Myocyte (in vitro differentiated cells): Measurements from ENCODE around the gene TMEM114. TPM values are rescaled to one million over a fixed set of nuclear protein-coding genes. Genes with fewer than 3 reads are reported as not detected.

ENCODE experiments used
- DNase-seq: peaks from one replicate; pipeline ENCODE4 v3.0.0-alpha.2; 2012; ENCODE audit warnings: low read depth
- total RNA-seq: library from RNA; depleted of rRNA; stranded (reverse); fragments of >200 nt; gene quantifications from 2 replicates; pipeline ENCODE4 v1.2.3, GENCODE V29; 2014

Gene TMEM114
- total RNA-seq, 1 donor from 2014 or later: not detected

DNA sequence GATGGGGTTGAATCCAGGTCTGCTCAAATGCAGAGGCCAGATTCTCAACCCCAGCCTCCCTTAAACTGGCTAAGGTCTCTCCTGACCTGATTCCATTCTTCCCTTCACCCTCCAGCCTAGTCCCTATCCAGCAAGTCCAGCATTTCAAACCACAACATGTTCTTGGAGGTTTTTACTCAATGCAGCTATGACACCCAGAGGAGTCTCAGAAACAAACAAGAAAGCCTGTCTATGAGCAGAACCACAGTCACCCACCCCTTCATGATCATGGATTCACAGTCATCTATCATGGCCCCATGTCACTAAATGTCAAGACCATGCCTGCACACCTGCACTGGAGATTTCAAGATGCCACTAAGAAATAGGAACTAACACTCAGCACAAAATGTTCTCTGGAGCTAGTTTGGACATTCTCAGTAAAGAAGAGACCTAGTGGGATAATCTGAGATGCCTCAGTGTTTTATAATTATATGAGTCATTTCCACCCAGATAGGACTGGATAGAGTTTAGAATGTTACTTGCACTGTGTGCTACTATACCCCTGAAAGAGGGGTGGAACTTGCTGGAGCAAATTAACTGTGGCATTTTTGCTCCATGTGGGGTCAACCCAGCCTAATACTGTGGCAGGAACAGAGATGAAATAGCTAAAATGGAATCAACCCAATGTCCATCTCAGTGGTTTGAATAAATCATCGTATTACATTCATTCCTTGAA is 21.7 kb upstream of the TMEM114 start:
- no peak for DNase-seq

DNA sequence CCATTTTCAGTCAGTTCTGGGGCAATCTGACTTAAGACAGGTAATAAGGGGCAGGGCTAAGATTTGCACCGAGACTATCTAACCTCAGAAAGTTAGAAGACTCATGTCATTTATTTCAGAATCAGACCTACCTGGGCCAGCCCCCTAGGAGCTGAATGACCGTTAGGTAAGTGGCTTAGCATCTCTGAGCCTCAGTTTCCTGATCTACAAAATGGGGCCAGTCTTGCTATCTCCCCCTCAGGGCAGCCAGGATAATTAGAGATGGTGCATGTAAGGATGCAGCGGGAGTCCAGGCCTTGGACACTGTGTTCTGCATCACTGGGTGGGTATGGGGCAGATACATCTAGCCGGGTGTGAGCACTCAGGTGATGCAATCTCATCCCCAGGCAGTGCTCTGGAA is 20.8 kb upstream of the TMEM114 start:
- DNase-seq: no peak

DNA sequence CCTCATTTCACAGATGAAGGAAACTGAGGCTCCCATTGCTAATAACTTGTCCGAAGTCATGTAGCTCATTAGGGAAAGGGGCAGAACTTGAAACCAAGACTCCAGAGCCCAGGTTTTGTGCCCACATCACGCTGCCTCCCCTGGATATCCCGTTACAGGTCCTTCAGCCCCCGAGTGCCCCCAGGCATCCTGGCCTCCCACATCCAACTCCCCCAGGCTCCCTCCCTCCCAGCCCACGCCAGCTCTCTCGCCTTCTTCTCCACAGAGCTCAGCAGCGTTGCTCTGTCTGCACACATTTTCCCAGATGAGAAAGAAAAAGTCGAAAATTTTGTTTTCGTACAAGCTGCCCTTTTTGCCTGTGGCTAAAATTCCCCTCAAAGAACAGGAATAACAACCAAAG is 16.9 kb upstream of the TMEM114 start:
- no peak for DNase-seq

DNA sequence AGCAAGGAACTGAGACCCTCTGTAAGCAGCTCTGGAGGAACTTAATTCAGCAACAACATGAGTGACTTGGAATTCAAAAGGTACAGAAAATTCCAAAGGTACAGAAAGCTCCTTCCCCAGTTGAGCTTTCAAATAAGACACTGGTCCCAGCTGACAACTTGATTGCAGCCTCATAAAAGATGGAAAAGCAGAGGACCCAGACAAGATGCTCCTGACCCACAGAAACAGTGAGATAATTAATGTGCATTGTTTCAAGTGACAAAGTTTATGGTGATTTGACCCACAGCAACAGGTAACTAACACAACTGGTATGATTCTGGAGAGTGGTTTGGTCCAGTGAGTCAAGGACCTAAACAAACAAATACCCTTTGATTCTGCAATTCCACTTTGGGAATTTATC is 15.2 kb upstream of the TMEM114 start:
- DNase-seq: no peak

DNA sequence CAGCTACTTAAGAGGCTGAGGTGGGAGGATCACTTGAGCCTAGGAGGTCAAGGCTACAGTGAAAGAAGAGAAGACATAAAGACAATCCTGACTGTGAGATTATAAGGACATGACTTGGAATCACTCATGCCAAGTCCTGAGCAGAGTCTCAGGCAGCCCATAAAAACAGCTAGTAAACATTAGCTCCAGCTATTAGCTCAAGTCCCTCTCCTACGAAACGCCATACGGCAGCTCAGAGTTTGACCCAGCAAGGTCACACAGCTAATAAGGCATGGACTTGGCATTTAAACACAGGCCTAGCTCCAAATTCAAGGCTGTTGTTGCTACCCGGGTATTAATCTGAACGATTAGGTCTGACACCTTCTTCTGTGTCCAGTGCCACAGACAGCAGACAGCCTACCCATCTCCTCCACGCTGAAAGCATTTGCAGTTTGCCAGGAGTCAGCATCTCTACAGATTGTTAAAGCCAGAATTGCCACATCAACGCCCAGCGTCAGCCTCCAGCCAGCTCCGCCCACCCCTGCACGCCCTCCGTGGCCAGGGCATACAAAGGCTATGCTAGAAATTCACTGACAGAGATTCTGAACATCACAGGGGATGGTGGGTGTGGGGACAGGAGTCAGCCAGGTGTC is 9.9 kb upstream of the TMEM114 start:
- DNase-seq: no peak

DNA sequence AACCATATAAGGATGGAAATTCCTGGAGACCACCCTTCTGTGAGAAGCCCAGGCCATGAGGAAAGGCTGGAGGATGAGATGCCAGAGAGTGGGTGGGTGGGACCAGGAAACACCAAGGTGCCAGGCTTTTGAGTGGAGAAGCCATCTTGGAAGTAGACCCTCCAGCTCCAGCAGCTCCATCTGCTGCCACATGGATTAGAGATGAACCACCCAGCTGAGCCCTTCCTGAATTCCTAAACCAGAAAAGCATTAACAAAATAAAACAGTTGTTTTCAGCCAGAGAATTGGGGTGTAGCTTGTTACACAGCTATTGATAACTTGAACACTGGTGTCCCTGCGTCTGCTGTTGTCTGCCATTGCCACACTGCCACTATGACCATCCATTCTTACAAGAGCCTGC is 6.3 kb upstream of the TMEM114 start:
- DNase-seq: no peak

DNA sequence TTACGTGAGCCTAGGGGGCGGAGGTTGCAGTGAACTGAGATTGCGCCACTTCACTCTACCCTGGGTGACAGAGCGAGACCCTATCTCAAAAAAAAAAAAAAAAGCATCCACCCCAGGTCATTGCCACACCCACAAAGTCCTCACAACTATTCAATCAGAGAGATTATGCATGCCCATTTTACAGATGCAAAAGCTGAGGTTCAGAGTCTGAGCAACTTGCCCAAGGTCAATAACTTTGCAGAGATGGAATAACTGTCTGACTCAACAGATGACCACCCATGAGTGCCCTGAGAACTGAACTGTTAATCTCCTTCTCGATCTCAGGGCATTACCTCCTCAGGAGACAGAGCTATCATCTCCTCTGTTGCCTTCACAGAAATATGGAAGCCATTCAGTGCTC is 5.5 kb upstream of the TMEM114 start:
- DNase-seq: no peak

DNA sequence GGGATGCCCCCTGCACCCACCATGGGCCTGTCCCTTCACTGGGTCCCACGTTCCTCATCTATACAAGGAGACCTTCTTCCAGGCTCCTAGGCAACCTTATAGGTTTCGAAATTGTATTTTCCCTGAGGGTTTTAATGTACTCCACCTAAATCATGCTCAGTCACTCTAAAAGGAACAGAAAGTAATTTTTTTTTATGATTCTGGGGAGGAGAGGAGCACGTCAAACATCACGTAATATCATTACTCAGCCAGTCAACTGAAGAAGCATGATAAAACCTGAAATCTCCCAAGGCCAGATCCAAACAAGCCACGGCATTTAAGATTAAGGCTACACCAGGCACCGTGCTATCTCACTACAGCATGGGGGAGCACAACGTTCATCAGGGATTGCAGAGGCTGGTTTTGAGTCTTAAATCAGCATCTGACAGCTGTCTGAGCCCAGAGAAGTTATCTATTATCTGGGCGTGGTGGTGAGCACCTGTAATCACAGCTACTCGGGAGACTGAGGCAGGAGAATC is 3.9 kb upstream of the TMEM114 start:
- DNase-seq: no peak

DNA sequence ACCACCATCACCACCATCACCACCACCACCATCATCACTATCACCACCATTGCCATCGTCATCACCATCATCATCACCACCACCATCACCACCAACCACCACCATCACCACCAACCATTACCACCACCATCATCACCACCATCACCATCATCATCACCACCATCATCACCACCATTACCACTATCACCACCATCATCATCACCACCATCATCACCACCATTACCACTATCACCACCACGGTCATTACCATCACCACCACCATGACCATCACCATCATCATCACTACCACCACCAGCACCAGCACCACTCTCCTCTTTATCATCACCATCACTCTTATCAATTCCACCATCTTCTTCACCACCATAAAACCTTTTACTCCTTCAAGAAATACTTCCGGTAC is 1.1 kb upstream of the TMEM114 start:
- DNase-seq: no peak

DNA sequence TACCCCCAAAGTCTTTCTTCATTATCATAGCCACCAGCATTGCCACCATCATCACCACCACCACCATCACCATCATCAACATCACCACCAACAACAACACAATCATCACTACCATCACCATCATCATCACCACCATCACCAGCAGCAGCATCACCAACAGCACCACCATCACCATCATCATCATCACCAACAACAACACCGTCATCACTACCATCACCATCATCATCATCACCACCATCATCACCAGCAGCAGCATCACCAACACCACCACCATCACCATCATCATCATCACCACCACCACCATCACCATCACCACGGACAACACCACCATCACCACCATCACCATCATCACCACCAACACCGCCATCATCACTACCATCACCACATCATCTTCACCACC is 500 bp upstream of the TMEM114 start:
- DNase-seq: no peak

DNA sequence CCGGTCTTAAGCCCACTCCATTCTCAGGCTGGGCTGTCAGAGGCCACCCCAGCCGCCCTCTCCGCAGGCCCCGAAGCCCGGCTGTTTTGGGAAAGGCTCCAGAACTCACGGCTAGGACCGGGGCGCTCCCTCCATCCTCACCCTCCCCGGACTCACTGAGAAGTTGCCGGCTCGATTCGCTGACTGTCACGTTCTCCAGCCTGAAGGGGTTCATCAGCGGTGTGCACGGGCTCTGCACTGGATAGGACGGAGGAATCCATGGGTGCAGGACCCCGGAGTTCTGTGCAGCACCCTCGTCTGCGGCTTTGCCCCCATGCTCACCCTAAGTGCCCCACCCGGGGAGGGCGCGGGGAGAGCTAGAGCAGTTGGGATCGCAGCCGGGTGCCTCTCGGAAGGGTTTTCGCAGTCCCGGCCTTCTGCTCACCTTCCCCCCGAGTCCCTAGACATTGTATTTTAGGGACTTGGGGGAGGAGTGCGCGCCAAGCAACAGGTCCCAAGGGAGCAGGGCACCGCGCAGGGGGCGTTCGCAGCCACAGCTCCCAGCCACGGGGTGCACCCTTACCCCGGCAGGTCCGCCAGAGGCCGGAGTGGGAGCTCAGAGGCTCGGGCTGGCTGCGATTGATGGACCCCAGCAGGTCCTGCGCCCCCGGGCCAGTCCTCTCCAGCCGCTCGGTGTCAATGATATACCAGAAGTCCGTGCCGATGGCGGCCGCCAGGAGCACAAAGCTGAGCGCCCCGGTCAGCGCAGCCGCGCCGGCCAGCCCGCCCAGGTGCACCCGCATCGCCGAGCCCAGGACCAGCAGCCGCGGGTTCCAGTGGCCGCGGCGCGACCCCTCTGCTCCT is 1.0 kb downstream of the TMEM114 start:
- DNase-seq: no peak

DNA sequence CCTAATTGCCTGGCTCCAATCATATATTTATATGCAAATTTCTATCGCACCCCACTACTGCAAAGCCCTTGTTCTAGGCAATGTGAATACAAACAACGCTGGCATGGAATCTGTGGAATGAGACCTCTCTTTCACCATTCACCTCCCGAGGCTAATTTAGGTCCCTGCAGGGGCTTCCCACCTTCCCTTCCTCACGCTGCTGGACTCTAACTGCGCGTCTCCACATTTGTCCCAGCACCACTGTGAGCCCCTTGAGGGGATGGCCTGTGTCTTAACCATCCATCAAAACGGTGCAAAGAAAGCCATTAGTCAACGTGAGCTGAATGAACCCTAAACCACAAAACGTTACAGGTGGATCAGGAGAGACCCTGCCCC is 1.6 kb downstream of the TMEM114 start:
- DNase-seq: no peak

DNA sequence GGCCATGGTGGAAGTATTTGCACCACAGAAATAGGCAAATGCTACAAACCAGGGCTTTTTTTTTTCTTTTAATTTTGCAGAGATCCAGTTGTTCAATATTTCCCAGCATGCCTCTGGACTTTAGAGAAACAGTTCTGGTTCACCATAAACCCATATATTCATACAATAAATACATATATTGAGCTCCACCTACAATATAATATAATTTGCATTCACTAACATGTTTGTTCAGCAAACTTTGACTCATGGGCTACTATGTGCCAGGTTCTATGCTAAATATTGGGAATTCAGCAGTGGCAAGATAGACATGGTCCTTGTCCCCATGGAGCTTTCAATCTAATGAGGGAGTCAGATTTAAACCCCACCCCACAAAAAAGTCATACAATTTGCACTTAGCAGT is 3.2 kb downstream of the TMEM114 start:
- no peak for DNase-seq

DNA sequence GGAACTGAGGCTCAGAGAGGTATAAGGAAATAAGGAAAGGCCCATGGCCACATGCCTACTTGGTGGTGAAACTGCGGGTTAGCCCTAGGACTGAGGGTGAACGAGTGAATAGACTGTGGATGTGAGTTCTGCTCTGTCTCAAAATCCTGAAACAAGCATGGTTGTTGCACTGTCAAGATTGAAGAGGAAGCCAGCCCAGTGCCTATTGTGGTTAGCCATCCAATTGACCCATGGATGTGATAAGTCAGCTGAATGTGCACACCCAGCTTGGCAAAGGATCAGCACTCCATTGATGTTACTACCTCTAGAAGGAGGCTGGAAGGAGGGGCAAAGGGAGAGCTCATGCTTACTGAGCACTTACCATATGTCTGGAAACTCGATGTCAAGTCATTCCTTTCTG is 4.5 kb downstream of the TMEM114 start:
- no peak for DNase-seq

DNA sequence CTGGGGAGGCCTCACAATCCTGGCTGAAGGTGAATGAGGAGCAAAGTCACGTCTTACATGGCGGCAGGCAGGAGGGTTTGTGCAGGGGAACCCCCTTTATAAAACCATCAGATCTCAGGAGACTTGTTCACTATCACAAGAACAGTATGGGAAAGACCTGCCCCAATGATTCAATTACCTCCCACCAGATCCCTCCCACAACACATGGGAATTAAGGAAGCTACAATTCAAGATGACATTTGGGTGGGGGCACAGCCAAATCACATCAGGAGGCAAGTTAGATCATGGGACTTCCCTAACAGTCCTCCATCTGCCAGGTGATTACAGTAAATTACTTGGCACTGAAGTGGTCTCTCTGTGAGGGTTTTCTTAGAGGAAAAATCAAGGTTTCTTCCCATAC is 5.3 kb downstream of the TMEM114 start:
- no peak for DNase-seq

DNA sequence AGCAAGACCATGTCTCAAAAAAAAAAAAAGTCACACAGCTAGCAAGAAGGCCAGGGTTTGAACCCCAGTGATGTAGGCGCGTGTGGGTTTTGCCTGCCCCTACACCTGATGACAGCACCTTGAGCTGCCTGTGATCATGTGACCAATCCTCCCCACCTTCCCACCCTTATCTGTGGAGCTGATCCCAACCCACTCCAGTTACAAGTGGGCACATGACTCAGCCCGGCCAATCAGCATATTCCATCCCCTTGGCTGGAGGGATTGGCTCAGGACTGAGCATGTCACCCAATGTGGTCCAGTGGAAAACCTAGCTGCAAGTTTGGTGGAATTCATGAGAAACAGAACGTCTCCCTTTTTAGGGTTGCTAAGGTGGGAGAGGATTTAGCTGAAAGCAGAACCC is 6.6 kb downstream of the TMEM114 start:
- DNase-seq: no peak

DNA sequence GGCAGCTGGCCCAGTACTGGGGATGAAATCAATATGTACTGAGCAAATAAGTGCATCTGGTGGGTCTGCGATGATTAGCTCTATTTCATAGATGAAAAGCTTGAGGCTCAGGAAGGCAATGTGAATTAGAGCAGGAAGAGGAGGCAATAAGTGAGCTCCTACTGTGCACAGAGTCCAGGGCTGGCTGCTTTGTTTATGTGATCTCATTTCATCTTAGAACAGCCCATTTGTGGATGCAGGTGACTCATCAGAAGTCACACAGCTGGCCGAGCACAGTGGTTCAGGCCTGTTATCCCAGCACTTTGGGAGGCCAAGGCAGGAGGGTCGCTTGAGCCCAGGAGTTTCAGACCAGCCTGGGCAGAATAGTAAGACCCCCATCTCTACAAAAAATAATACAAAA is 7.1 kb downstream of the TMEM114 start:
- no peak for DNase-seq

DNA sequence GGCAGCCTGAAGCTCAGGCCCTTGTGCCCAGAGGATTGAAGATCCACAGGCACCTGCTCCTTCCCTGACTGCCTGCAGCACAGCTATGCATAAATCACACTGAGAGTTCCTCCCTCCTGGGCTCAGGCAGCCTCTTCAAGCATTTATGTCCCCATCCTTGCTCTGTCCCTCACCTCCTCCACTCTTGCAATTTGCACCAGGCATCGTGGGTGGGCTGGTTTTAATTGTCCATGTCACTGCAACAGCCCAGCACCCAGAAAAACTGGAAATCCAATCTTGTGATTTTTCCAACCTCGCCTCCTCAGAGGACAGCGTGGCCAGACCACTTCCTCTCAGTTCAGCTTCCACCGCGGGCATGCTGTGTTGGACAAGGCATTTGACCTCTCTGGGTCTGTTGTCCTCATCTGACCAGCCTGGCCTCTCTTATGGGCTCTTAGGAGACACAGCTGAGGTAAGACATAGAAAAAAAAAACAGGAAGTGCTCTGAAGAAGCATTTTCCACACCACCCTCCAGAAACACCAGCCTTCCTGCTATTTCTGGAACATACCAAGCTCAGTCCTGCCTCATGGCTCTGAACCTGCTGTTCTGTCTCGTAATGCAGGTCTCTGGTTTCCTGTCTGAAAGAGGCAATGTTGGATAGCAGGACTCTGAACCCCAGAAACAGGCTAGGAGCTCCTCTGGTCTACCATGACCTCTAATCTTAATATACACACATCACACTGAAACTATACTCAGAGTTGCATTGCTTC is 8.3 kb downstream of the TMEM114 start:
- DNase-seq: peak; percentile 28

DNA sequence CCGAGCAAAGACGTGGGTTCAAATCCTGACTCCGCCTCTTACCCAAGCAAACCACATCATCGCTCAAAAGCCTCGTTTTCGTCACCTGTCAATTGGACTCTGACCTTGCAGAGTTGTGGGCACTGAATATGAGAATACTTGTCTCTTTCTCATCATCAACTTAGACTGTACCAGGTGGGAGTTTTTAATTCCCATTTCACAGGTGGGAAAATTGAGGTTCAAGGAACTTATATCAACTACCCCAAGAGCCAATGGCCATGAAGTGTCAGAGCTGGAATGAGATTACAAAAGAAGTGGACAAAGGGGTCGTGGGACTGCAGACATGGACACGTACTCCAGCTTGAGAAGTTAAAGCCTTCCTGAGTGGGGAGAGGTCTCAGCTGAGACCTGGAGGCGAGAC is 10.8 kb downstream of the TMEM114 start:
- DNase-seq: no peak

DNA sequence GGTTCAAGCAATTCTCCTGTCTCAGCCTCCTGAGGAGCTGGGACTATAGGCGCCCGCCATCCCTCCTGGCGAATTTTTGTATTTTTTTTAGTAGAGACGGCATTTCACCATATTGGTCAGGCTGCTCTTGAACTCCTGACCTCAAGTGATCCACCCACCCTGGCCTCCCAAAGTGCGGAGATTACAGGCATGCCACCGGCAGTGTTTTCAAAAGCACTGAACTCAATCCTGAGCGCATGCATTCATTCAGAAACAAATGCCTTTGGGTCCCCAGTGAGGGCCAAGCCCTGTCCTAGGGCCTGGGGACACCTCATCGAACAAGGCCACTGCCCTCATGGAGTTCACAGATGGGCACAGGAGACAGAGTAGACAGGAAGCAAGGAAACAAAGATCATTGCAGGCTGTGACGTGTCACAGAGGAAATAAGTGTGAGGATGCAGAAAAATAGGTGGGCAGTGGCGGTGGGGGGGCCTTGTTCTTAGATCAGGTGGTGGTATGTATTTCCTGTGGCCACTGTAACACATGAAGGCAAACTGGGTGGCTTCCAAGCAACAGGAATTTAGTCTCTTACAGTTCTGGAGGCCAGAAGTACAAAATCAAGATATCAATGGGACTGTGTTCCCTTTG is 12.5 kb downstream of the TMEM114 start:
- no peak for DNase-seq
